NCI-H748 (cell line): ENCODE results near the gene DRD5.
A peak's percentile ranks its signal among the peaks of the same experiment; 100 is the strongest.

Experiments used
- DNase-seq: peaks from one replicate; lab custom pipeline; 2025; ENCODE audit not compliant: unreplicated experiment; lab: John Stamatoyannopoulos, UW

Gene DRD5

GRCh38 chr4:9812501-9813340 lies 31.3 kb downstream of the DRD5 start:
- DNase-seq = no peak

GRCh38 chr4:9816285-9816684 lies 34.9 kb downstream of the DRD5 start:
- no peak for DNase-seq

- no peak for DNase-seq
These were observed 38.9 kb downstream of the DRD5 start for GRCh38 chr4:9820343-9820742.

- no peak for DNase-seq
These were observed 43.6 kb downstream of the DRD5 start for GRCh38 chr4:9825049-9825448.

- DNase-seq = no peak
These were observed 45.1 kb downstream of the DRD5 start for GRCh38 chr4:9826551-9826950.

GRCh38 chr4:9832640-9833039 lies 51.2 kb downstream of the DRD5 start:
- peak; percentile 56 for DNase-seq

GRCh38 chr4:9833421-9833820 lies 52.0 kb downstream of the DRD5 start:
- DNase-seq = no peak
